Activated effector memory CD4-positive, alpha-beta T cell treated with anti-CD3 and anti-CD28 coated beads, Interleukin-2, amount 50 U/mL, for 16 hours (primary cell): ENCODE measurements around the gene MAGEA2B.
"Not testable (repeated sequence)": the region's sequence is repeated elsewhere in the genome, so short reads cannot be mapped to it uniquely, and the experiment has no call there.

ENCODE experiments used
- DNase-seq: peaks from one replicate; pipeline ENCODE4 v3.0.0-alpha.2; 2020

MAGEA2B gene

GRCh38 chrX:152713815-152714787 is at the start of gene MAGEA2B:
MAGEA2B (plus strand) TSS chrX:152714628; CDS start chrX:152717107, 2,479 bp downstream.
- DNase-seq: not testable (repeated sequence)

- DNase-seq: no peak
Observed at GRCh38 chrX:152674135-152674534, 40.3 kb upstream of the MAGEA2B start.

- not testable (repeated sequence) for DNase-seq
Observed at GRCh38 chrX:152674652-152675051, 39.8 kb upstream of the MAGEA2B start.

GRCh38 chrX:152681012-152681411 is 33.4 kb upstream of the MAGEA2B start:
- not testable (repeated sequence) for DNase-seq

- DNase-seq: not testable (repeated sequence)
Observed at GRCh38 chrX:152697952-152698931, 16.2 kb upstream of the MAGEA2B start, which contains the start of gene MAGEA3. MAGEA3 (plus strand) TSS chrX:152698794; CDS start chrX:152700833, 2,039 bp downstream.

GRCh38 chrX:152700390-152700789 is 14.0 kb upstream of the MAGEA2B start:
- DNase-seq: not testable (repeated sequence)

- DNase-seq: not testable (repeated sequence)
Observed at GRCh38 chrX:152706500-152706899, 7.9 kb upstream of the MAGEA2B start.

- DNase-seq: not testable (repeated sequence)
Observed at GRCh38 chrX:152709173-152709572, 5.3 kb upstream of the MAGEA2B start, which contains the start of gene CSAG2. CSAG2 (minus strand) TSS chrX:152709273; CDS start chrX:152709112, 161 bp downstream.

GRCh38 chrX:152713195-152713594 is 1.2 kb upstream of the MAGEA2B start:
- DNase-seq: not testable (repeated sequence)

- DNase-seq: no peak
Observed at GRCh38 chrX:152725409-152725808, 11.0 kb downstream of the MAGEA2B start.

GRCh38 chrX:152733261-152733975 is 19.0 kb downstream of the MAGEA2B start, which contains the start of the genes CSAG1 and MAGEA12:
CSAG1 (minus strand) TSS chrX:152733721; CDS start chrX:152732460, 1,261 bp downstream.
MAGEA12 (plus strand) TSS chrX:152733757; CDS start chrX:152736162, 2,405 bp downstream.
- no peak for DNase-seq

- DNase-seq: not testable (repeated sequence)
Observed at GRCh38 chrX:152734143-152734858, 19.9 kb downstream of the MAGEA2B start.

- no peak for DNase-seq
Observed at GRCh38 chrX:152735101-152735500, 20.7 kb downstream of the MAGEA2B start.

GRCh38 chrX:152735860-152736511 is 21.6 kb downstream of the MAGEA2B start:
- DNase-seq: no peak

GRCh38 chrX:152736528-152736927 is 22.1 kb downstream of the MAGEA2B start:
- DNase-seq: not testable (repeated sequence)

GRCh38 chrX:152738560-152738959 is 24.1 kb downstream of the MAGEA2B start:
- DNase-seq: no peak

GRCh38 chrX:152753686-152754650 is 39.5 kb downstream of the MAGEA2B start, which contains the start of gene MAGEA2:
MAGEA2 (minus strand) TSS chrX:152753842; CDS start chrX:152751363, 2,479 bp downstream.
- not testable (repeated sequence) for DNase-seq

- not testable (repeated sequence) for DNase-seq
Observed at GRCh38 chrX:152754871-152755270, 40.4 kb downstream of the MAGEA2B start.

- not testable (repeated sequence) for DNase-seq
Observed at GRCh38 chrX:152758918-152759317, 44.5 kb downstream of the MAGEA2B start, which contains the start of gene CSAG3. CSAG3 (plus strand) TSS chrX:152759218.
